ENCODE results near the gene AFMID.

GRCh38 chr17:78234261-78234865, 47.2 kb downstream of the AFMID start:
- no peak for TF ChIP-seq ARID4B (CRISPR knock-in tag; IDR thresholded peaks at IDR 0.05; ENCODE audit: borderline replicate concordance)
- TF ChIP-seq NR2C2 (CRISPR knock-in tag; IDR thresholded peaks at IDR 0.05): no peak
- no peak for TF ChIP-seq E2F5 (CRISPR knock-in tag; IDR thresholded peaks at IDR 0.05)
- no peak for TF ChIP-seq CTCF (IDR thresholded peaks at IDR 0.05)
- no peak for TF ChIP-seq ZBTB43 (CRISPR knock-in tag; IDR thresholded peaks at IDR 0.05)
- no peak for TF ChIP-seq OVOL2 (CRISPR knock-in tag; IDR thresholded peaks at IDR 0.05; ENCODE audit: borderline replicate concordance)
- no peak for TF ChIP-seq IRF2 (CRISPR knock-in tag; IDR thresholded peaks at IDR 0.05; ENCODE audit: borderline replicate concordance, low read depth)
- TF ChIP-seq, protein P1, sequence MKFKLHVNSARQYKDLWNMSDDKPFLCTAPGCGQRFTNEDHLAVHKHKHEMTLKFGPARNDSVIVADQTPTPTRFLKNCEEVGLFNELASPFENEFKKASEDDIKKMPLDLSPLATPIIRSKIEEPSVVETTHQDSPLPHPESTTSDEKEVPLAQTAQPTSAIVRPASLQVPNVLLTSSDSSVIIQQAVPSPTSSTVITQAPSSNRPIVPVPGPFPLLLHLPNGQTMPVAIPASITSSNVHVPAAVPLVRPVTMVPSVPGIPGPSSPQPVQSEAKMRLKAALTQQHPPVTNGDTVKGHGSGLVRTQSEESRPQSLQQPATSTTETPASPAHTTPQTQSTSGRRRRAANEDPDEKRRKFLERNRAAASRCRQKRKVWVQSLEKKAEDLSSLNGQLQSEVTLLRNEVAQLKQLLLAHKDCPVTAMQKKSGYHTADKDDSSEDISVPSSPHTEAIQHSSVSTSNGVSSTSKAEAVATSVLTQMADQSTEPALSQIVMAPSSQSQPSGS (CRISPR knock-in tag; IDR thresholded peaks at IDR 0.05; ENCODE audit: borderline replicate concordance, low read depth): no peak
